AG09319 (cell line): ENCODE data around the gene RCAN2.

ENCODE experiments used
- DNase-seq: peaks from one replicate; pipeline ENCODE4 v3.0.0-alpha.2; 2010; ENCODE audit warnings: low read depth; ENCODE audit errors: extremely low read depth
- CTCF ChIP-seq: IDR thresholded peaks from 2 replicates; pipeline ENCODE4 v1.5.1; 2011; ENCODE audit warnings: low read depth, mild to moderate bottlenecking, inconsistent platforms, low read length, moderate library complexity

Gene RCAN2

GRCh38 chr6:46233129-46233528, 258.1 kb downstream of the RCAN2 start:
- no peak for TF ChIP-seq CTCF
- no peak for DNase-seq

DNA sequence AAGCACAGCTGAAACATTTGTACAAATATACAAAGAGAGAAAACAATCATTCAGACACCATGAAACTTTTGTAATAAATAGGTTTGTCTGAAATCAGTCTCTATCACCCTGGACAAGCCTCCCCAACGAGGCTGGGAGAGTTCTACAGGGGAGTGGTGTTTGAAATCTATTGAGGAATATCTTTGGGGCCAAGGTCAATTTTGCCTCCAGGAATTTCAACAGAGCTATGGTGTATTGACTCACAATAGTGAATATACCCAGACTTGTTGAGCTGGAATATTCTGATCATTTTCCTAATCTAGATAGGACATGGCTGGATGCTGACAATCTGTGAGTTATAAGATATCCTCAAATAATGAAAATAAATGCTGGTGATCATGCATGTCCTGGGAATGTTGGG, 269.0 kb downstream of the RCAN2 start:
- DNase-seq, result no peak
- TF ChIP-seq CTCF, result no peak

GRCh38 chr6:46221222-46221793, 269.9 kb downstream of the RCAN2 start:
- DNase-seq, result peak; percentile 3
- TF ChIP-seq CTCF, result peak; percentile 91

- TF ChIP-seq CTCF, result no peak
- DNase-seq, result no peak
These were observed 270.7 kb downstream of the RCAN2 start for GRCh38 chr6:46220352-46221221.

- no peak for TF ChIP-seq CTCF
These were observed 271.6 kb downstream of the RCAN2 start for GRCh38 chr6:46219661-46220060.

GRCh38 chr6:46218457-46218856, 272.8 kb downstream of the RCAN2 start:
- DNase-seq, result no peak

More at GRCh38 chr6:46219661-46220060, 271.6 kb downstream of the RCAN2 start:
- no peak for DNase-seq

More at GRCh38 chr6:46218457-46218856, 272.8 kb downstream of the RCAN2 start:
- TF ChIP-seq CTCF, result no peak
